ENCODE results near the gene GPC3.

DNA sequence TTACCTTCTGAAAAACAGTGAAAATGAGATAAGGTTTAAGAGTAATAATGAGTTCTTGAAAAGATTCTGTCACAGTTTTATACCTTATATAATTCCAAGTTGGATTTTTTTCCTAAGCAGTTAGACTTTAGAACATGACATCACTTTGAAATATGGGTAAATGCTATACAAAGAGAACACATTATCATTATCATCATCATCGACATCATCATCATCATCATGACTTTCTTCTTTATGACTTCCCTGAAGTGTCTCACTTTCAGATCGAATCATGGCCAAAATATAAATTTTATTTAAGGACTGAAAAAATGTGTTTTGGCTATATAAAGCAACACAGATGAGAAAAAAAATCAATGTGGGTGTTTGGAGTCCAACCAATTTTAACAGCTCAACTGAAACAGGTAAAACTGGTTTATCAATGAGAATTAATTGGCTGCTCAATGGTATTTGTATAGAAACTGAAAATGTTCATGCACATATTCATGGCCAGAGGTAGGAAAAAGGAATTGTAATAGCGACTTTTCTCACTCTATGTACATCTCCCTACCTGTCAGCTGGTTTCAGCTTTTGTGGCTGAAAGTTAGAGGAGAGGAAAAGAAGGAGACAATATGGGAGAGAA is 327.0 kb downstream of the GPC3 start:
- TF ChIP-seq, protein P1, sequence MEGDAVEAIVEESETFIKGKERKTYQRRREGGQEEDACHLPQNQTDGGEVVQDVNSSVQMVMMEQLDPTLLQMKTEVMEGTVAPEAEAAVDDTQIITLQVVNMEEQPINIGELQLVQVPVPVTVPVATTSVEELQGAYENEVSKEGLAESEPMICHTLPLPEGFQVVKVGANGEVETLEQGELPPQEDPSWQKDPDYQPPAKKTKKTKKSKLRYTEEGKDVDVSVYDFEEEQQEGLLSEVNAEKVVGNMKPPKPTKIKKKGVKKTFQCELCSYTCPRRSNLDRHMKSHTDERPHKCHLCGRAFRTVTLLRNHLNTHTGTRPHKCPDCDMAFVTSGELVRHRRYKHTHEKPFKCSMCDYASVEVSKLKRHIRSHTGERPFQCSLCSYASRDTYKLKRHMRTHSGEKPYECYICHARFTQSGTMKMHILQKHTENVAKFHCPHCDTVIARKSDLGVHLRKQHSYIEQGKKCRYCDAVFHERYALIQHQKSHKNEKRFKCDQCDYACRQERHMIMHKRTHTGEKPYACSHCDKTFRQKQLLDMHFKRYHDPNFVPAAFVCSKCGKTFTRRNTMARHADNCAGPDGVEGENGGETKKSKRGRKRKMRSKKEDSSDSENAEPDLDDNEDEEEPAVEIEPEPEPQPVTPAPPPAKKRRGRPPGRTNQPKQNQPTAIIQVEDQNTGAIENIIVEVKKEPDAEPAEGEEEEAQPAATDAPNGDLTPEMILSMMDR (IDR thresholded peaks at IDR 0.05) = no peak
- no peak for TF ChIP-seq ZFX (IDR thresholded peaks at IDR 0.05; ENCODE audit: borderline replicate concordance)
